HG02571 (cell line): ENCODE results near the gene XYLT1.

Experiments used
- ATAC-seq: cut with Tn5 transposase; IDR thresholded peaks from one replicate; pipeline ENCODE4 v1.9.1; 2021; ENCODE audit warnings: mild to moderate bottlenecking, moderate library complexity; ENCODE audit not compliant: unreplicated experiment

XYLT1 gene

GRCh38 chr16:17269439-17269838 is 201.3 kb downstream of the XYLT1 start:
- ATAC-seq = no peak

- no peak for ATAC-seq
These were observed 204.0 kb downstream of the XYLT1 start for GRCh38 chr16:17266608-17267313.

GRCh38 chr16:17265154-17265553 is 205.6 kb downstream of the XYLT1 start:
- ATAC-seq = no peak

- no peak for ATAC-seq
These were observed 209.4 kb downstream of the XYLT1 start for GRCh38 chr16:17261197-17261858.

GRCh38 chr16:17260276-17260849 is 210.4 kb downstream of the XYLT1 start:
- ATAC-seq = no peak

- ATAC-seq = no peak
These were observed 210.9 kb downstream of the XYLT1 start for GRCh38 chr16:17259751-17260270.

DNA sequence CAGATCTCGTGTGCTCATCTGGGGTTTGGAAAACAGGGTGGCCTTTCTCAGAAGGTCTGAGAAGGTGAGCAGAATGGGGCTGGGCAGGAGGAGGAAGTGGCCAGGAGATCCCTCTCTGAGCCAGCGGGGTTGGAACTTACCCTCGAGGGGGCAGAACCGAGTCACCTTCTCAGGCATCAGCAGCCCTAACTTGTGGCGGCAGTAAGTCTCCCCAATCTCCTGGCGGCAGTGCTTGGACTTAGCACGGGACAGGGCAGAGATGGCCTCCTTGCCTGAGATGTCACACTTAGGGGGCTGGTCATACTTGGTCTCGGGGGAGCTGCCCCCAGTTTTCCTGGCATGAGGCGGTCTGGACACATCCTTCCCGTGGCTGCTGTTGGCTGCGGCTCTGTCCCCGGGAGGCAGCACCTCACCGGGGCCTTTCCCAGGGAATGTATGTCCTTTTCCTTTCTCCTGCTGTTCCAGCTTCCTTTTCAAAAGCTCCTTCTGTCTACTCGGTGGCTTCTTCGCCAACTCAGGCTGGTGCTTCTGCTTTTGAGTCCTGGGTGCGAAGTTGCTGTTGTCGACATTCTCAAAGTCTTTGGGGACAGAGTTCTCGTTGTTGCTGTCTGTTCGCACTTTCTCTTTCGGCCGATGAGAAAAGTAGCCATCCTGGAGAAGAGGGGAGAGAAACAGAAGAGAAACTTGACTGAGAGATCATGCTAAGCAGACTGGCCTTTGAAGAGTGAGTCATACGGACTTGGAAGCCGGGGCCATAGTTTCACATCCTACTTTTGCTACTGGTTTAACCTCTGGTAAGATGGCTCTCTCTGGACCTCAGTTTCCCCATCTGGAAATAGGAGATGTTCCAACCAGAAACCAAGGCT is 211.7 kb downstream of the XYLT1 start:
- ATAC-seq = no peak

GRCh38 chr16:17258077-17258599 is 212.6 kb downstream of the XYLT1 start:
- ATAC-seq = no peak

GRCh38 chr16:17257426-17258023 is 213.2 kb downstream of the XYLT1 start:
- no peak for ATAC-seq

GRCh38 chr16:17252701-17253100 is 218.1 kb downstream of the XYLT1 start:
- no peak for ATAC-seq

DNA sequence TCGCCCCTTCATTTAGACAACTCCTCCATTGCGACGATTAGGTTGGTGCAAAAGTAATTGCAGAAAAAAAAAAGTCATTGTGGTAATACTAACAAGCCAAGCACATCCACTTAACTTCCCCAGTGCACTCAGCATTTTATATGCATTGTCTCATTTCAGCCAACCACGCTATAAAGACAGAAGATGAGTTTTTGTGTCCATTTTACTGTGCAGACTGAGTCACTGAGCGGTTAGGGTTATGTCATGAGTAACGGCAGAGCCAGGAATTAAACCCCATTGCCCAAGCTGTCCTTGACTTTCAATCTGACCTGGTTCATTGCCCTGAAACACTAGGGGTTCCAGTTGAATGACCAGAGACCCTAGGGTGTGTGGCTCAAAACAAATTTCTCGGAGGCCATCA is 218.7 kb downstream of the XYLT1 start:
- ATAC-seq = no peak

GRCh38 chr16:17251496-17251895 is 219.3 kb downstream of the XYLT1 start:
- no peak for ATAC-seq

GRCh38 chr16:17246974-17247732 is 223.6 kb downstream of the XYLT1 start:
- ATAC-seq = no peak

- no peak for ATAC-seq
These were observed 224.4 kb downstream of the XYLT1 start for GRCh38 chr16:17246268-17246885.

- no peak for ATAC-seq
These were observed 225.0 kb downstream of the XYLT1 start for GRCh38 chr16:17245776-17246175.

- ATAC-seq = no peak
These were observed 225.7 kb downstream of the XYLT1 start for GRCh38 chr16:17244872-17245551.

GRCh38 chr16:17241264-17241835 is 229.4 kb downstream of the XYLT1 start:
- ATAC-seq = no peak

- no peak for ATAC-seq
These were observed 232.3 kb downstream of the XYLT1 start for GRCh38 chr16:17238285-17239028.
